Muscle layer of colon (tissue), 2 donors: ENCODE results near the gene RAD17.
"Not testable (repeated sequence)": the region's sequence is repeated elsewhere in the genome, so short reads cannot be mapped to it uniquely, and the experiment has no call there.

Experiments
- H3K27ac ChIP-seq: one replicate; pipeline ENCODE4 v1.7.0; 2013; ENCODE audit warnings: low read depth, mild to moderate bottlenecking, low read length, moderate library complexity
- H3K27me3 ChIP-seq, 2 donors: one replicate each; pipeline ENCODE4 v1.7.0; 2013; ENCODE audit warnings: low read length in 2 of 2, mild to moderate bottlenecking in 2 of 2; ENCODE audit not compliant: insufficient read depth in 2 of 2, control insufficient read depth in 1 of 2
- H3K36me3 ChIP-seq: one replicate; pipeline ENCODE4 v1.7.0; 2013; ENCODE audit warnings: mild to moderate bottlenecking, low read length; ENCODE audit not compliant: insufficient read depth
- H3K4me1 ChIP-seq: one replicate; pipeline ENCODE4 v1.7.0; 2013; ENCODE audit warnings: mild to moderate bottlenecking, low read length; ENCODE audit not compliant: insufficient read depth
- H3K4me3 ChIP-seq, 2 donors: one replicate each; pipeline ENCODE4 v1.7.0; 2013; ENCODE audit warnings: low read length in 2 of 2, low read depth in 1 of 2, mild to moderate bottlenecking in 1 of 2, moderate library complexity in 1 of 2
- H3K9ac ChIP-seq: one replicate; pipeline ENCODE4 v1.7.0; 2013; ENCODE audit warnings: low read length
- H3K9me3 ChIP-seq: one replicate; pipeline ENCODE4 v1.7.0; 2013; ENCODE audit warnings: mild to moderate bottlenecking, low read length
- donor health status: abdominal sarcoma.
- donor health status: Adenocarcinoma of cecum.

Gene RAD17

DNA sequence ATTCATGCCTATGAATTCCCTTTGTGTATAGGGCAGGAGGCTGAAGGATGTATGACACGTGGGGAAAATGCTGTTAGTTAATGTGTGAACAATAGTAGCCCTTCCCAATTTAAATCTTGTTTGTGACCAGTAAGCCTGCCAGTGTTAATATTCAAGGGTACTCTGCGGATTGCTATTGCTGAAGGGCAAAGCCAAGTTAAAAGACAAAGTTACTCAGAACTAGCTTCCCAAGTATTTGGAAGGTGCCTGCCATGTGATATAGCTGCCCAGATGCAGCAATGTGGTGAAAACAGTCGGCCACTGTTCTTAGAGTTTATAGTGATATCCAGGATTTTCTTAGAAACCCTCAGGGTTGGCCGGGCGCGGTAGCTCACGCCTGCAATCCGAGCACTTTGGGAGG is 79.9 kb downstream of the RAD17 start:
- H3K9me3 ChIP-seq = no peaks in the 10 kb centered on the region
- no peak overlapping the region for H3K9ac ChIP-seq
- no peak overlapping the region for H3K27ac ChIP-seq
- no peaks in the 10 kb centered on the region for H3K4me1 ChIP-seq
- no peak overlapping the region for H3K4me3 ChIP-seq
- no peaks in the 10 kb centered on the region for H3K27me3 ChIP-seq
- no peaks in the 10 kb centered on the region for H3K36me3 ChIP-seq

DNA sequence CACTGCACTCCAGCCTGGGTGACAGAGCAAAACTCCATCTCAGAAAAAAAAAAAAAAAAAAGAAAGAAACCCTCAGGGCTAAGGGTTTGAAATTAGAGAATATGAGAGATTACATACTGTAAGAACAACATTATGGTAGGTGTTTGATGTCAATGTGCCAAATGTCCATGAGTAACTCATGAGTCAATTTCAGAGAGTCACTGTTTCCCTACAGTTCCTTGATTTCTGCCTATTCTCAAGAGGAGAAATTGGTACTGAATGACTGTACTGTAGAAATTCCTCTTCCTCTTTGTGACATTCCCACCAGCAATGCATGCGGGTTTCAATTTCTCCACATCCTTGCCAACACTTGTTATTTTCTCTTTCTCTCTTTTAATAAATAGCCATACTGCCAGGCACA is 80.5 kb downstream of the RAD17 start:
- no peaks in the 10 kb centered on the region for H3K4me1 ChIP-seq
- no peaks in the 10 kb centered on the region for H3K36me3 ChIP-seq
- H3K4me3 ChIP-seq = no peak overlapping the region
- no peak overlapping the region for H3K9ac ChIP-seq
- H3K9me3 ChIP-seq = no peaks in the 10 kb centered on the region
- no peaks in the 10 kb centered on the region for H3K27me3 ChIP-seq
- no peak overlapping the region for H3K27ac ChIP-seq

DNA sequence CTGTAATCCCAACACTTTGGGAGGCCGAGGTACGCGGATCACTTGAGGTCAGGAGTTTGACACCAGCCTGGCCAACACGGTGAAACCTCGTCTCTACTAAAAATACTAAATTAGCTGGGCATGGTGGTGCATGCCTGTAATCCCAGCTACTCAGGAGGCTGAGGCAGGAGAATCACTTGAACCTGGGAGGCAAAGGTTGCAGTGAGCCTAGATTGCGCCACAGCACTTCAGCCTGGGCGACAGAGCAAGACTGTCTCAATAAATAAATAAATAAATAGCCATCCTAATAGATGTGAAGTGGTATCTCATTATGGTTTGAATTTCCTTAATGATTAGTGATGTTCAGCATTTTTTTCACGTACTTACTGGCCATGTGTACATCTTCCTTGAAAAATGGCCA is 80.9 kb downstream of the RAD17 start:
- H3K36me3 ChIP-seq, H3K9me3 ChIP-seq, H3K27ac ChIP-seq, H3K9ac ChIP-seq, H3K4me3 ChIP-seq, H3K4me1 ChIP-seq, H3K27me3 ChIP-seq: not testable (repeated sequence)

DNA sequence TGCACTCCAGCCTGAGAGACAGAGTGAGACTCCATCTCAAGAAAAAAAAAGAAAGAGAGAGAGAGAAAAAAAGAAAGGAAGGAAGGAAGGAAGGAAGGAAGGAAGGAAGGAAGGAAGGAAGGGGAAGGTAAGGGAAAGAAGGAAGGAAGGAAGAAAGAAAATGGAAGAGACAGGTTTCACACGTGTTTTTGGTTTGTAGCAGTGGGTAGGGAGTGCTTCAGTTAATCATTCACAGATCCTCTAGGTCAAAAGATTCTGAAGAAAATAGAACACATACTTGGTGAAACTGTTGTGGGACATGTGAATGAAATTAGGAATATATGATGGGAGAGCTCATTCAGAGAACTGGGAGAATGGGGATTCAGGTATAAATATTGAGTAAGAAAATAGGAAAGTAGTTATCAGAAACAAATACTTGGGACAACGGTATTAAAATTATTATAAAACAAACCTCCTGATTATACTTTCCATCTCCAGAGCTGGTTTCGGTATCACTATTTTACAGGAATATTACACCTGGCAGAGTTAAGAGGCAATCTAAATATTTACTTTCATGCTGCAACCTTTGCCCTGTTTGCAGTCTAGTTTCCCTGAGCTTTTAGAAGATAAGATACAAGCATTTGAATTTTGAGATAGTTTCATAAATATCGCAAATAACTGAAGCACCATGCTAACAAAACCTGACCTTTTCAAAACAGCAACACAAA is 82.5 kb downstream of the RAD17 start:
- Histone ChIP-seq H3K9ac (no peak overlapping the region), H3K4me1 (no peaks in the 10 kb centered on the region), H3K27ac (no peak overlapping the region), H3K4me3 (no peak overlapping the region), H3K27me3 (no peaks in the 10 kb centered on the region), H3K9me3 (no peaks in the 10 kb centered on the region), H3K36me3 (no peaks in the 10 kb centered on the region)

DNA sequence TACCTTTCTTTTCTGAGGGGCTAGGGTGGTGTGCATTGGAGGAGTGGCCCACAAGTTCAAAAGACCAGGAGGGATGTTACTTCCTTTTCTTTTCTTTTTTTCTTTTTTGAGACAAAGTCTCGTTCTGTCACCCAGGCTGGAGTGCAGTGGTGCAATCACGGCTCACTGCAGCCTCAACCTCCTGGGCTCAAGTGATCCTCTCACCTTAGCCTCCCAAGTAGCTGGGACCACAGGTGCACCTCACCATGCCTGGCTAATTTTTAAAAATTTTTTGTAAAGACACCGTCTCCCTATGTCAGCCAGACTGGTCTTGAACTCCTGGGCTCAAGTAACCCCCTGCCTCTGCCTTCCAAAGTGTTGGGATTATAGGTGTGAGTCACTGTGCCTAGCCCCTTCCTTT is 83.9 kb downstream of the RAD17 start:
- H3K9ac ChIP-seq, H3K9me3 ChIP-seq, H3K27me3 ChIP-seq, H3K4me1 ChIP-seq, H3K27ac ChIP-seq, H3K36me3 ChIP-seq, H3K4me3 ChIP-seq: not testable (repeated sequence)

DNA sequence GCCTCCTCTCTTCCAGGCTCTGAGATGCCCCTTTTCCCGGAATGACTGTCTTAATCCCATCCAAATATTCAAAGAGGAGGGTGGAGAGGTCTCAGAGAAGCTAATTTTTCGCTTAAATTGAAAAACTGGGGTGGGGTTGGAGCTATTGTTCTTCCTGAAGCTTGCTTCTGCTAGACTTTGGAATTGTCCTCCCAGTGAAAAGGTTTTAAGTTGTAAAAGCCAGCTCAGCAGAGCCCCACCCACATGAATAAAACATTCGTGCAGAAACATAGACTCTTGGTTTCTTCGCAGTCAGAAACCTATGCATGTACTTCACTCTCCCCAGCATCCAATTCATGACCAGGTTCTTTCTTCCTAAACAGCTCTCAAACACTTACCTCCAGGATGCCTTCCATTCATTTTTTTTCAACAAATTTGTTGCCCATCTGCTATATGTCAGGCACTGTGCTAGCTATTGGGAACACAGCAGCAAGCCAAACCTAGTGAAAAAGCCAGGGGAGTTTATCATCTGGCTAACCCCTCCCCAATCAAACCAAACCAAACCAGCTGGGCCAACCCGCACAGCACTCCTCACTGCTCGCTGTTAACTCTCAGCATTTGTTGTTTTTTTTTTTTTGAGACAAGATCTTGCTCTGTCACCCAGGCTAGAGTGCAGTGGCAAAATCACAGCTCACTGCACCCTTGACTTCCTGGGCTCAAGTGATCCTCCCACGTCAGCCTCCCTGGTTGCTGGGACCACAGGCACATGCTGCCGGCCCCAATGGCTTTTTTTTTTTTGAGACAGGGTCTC is 85.0 kb downstream of the RAD17 start:
- Histone ChIP-seq H3K27me3 (no peaks in the 10 kb centered on the region), H3K4me3 (no peak overlapping the region), H3K9me3 (no peaks in the 10 kb centered on the region), H3K27ac (no peak overlapping the region), H3K4me1 (no peaks in the 10 kb centered on the region), H3K9ac (no peak overlapping the region), H3K36me3 (no peaks in the 10 kb centered on the region)

DNA sequence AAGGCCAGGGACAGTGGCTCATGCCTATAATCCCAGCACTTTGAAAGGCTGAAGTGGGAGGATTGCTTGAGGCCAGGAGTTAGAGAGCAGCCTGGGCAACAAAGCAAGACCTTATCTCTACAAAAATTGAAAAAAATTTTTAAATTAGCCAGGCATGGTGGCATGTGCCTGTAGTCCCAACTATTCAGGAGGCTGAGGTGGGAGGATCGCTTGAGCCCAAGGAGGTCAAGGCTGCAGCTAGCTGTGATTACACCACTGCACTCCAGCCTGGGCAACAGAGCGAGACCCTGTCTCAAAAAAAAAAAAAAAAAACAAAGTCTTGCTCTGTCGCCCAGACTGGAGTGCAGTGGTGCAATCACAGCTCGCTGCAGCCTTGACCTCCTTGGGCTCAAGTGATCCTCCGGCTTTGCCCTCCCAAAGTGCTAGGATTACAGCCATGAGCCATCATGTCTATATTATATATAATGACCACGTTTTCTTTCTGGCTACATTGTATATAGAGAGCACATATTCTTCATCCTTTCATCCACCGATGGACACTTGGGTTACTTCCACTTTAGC is 85.9 kb downstream of the RAD17 start:
- H3K9me3 ChIP-seq, H3K27me3 ChIP-seq, H3K4me1 ChIP-seq, H3K9ac ChIP-seq, H3K27ac ChIP-seq, H3K36me3 ChIP-seq, H3K4me3 ChIP-seq: not testable (repeated sequence)

DNA sequence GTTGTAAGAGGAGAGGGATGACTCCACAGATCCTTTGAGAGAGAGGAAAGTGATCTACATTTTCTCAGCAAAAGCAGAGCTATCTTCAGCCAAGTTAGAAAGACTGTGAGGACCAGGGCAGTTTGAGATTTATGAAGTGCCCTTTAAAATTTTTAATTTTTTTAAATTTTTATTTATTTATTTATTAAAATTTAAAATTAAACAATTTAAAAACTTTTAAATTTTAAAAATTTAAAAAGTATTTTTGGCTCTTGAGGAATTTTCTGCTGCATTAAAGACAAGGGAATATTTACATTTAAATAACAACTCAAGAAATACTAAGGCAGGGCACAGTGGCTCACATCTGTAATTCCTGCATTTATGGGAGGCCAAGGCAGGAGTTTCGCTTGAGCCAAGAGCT is 92.6 kb downstream of the RAD17 start:
- H3K36me3 ChIP-seq = no peaks in the 10 kb centered on the region
- H3K4me1 ChIP-seq = no peaks in the 10 kb centered on the region
- no peak overlapping the region for H3K9ac ChIP-seq
- no peaks in the 10 kb centered on the region for H3K9me3 ChIP-seq
- no peak overlapping the region for H3K4me3 ChIP-seq
- H3K27ac ChIP-seq = no peak overlapping the region
- H3K27me3 ChIP-seq = no peaks in the 10 kb centered on the region
